ENCODE data around the gene GNG13. TPM values are rescaled to one million over a fixed set of nuclear protein-coding genes. Genes with fewer than 3 reads are reported as not detected.

GNG13 gene
- polyA plus RNA-seq, 2 of the 4 experiments (the other 2 are of a cell fraction) = 0.09 TPM; not detected in 1

DNA sequence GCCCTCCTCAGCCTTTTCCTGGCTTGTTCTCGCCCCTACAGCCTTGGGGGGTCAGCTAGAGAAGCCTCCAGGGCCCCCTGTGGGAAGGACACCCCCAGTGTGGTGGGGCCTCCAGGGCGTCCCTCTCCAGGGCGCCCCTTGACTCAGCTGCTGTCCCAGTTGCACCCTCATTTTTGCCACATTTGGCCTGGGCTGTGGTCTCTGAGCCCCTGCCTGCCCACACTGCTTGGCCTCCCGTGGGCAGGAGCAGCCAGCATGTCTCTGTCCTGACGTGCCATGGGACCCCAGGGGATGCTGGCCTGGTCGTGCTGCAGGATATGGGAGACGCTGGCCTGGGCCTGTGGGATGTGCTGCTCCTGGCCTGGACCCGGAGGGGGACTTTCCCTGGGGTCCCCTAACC lies 7.1 kb downstream of the GNG13 start (continued):
- TF ChIP-seq, protein P1, sequence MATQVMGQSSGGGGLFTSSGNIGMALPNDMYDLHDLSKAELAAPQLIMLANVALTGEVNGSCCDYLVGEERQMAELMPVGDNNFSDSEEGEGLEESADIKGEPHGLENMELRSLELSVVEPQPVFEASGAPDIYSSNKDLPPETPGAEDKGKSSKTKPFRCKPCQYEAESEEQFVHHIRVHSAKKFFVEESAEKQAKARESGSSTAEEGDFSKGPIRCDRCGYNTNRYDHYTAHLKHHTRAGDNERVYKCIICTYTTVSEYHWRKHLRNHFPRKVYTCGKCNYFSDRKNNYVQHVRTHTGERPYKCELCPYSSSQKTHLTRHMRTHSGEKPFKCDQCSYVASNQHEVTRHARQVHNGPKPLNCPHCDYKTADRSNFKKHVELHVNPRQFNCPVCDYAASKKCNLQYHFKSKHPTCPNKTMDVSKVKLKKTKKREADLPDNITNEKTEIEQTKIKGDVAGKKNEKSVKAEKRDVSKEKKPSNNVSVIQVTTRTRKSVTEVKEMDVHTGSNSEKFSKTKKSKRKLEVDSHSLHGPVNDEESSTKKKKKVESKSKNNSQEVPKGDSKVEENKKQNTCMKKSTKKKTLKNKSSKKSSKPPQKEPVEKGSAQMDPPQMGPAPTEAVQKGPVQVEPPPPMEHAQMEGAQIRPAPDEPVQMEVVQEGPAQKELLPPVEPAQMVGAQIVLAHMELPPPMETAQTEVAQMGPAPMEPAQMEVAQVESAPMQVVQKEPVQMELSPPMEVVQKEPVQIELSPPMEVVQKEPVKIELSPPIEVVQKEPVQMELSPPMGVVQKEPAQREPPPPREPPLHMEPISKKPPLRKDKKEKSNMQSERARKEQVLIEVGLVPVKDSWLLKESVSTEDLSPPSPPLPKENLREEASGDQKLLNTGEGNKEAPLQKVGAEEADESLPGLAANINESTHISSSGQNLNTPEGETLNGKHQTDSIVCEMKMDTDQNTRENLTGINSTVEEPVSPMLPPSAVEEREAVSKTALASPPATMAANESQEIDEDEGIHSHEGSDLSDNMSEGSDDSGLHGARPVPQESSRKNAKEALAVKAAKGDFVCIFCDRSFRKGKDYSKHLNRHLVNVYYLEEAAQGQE (IDR thresholded peaks at IDR 0.05) = no peak
- no peak for TF ChIP-seq MAFK (IDR thresholded peaks at IDR 0.05; ENCODE audit: partially characterized antibody)
- TF ChIP-seq RAD21 (conservative IDR thresholded peaks at IDR 0.05 in 1 of 2, IDR thresholded peaks at IDR 0.05 in 1 of 2) = no peak
- no peak for TF ChIP-seq HDAC2 (IDR thresholded peaks at IDR 0.05)

GRCh38 chr16:792221-792995 lies 8.1 kb downstream of the GNG13 start:
- ATAC-seq (no peak), FAIRE-seq (no peak), DNase-seq (ENCODE audit: low read depth in 1 of 2, low spot score in 1 of 2) (no peak)
- Histone ChIP-seq H3K4me1 (peaks cover 26% of the 10 kb centered on the region), H3K4me3 (no peak overlapping the region), H3K9me3 (no peaks in the 10 kb centered on the region), H3K4me2 (no peak overlapping the region), H3K27ac (no peak overlapping the region)
- ChIA-PET CTCF (interaction anchor here (0.9 to 1.3 kb wide), 2 partner anchors 262 to 265 kb away, joined by 3 read pairs; no protein-coding TSS in a partner anchor), POLR2A (no interaction called here)
- 91% methylated on average over 28 of the region's 46 CpGs for WGBS (ENCODE audit: missing lambda C conversion rate)
- TF ChIP-seq CBX2 (IDR thresholded peaks at IDR 0.05; ENCODE audit: borderline replicate concordance, low read depth) = no peak
- TF ChIP-seq, protein P2, sequence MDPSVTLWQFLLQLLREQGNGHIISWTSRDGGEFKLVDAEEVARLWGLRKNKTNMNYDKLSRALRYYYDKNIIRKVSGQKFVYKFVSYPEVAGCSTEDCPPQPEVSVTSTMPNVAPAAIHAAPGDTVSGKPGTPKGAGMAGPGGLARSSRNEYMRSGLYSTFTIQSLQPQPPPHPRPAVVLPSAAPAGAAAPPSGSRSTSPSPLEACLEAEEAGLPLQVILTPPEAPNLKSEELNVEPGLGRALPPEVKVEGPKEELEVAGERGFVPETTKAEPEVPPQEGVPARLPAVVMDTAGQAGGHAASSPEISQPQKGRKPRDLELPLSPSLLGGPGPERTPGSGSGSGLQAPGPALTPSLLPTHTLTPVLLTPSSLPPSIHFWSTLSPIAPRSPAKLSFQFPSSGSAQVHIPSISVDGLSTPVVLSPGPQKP (IDR thresholded peaks at IDR 0.05; ENCODE audit: low read depth, low read length) = no peak
- TF ChIP-seq, protein P3, sequence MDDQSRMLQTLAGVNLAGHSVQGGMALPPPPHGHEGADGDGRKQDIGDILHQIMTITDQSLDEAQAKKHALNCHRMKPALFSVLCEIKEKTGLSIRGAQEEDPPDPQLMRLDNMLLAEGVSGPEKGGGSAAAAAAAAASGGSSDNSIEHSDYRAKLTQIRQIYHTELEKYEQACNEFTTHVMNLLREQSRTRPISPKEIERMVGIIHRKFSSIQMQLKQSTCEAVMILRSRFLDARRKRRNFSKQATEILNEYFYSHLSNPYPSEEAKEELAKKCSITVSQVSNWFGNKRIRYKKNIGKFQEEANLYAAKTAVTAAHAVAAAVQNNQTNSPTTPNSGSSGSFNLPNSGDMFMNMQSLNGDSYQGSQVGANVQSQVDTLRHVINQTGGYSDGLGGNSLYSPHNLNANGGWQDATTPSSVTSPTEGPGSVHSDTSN (IDR thresholded peaks at IDR 0.05) = no peak
- no peak for TF ChIP-seq RAD21 (conservative IDR thresholded peaks at IDR 0.05 in 1 of 2, IDR thresholded peaks at IDR 0.05 in 1 of 2)
- no peak for TF ChIP-seq BHLHE40 (IDR thresholded peaks at IDR 0.05; ENCODE audit: low read depth, low read length)
- TF ChIP-seq KDM5A (IDR thresholded peaks at IDR 0.05) = no peak
- TF ChIP-seq TFCP2L1 (CRISPR knock-in tag; IDR thresholded peaks at IDR 0.05) = no peak
- TF ChIP-seq GATA3 (IDR thresholded peaks at IDR 0.05; ENCODE audit: borderline replicate concordance) = no peak
- TF ChIP-seq FOXS1 (CRISPR knock-in tag; IDR thresholded peaks at IDR 0.05) = no peak

GRCh38 chr16:791131-791530 lies 9.4 kb downstream of the GNG13 start:
- WGBS (ENCODE audit: missing lambda C conversion rate) = 97% methylated on average over 13 of the region's 23 CpGs
- H3K27ac ChIP-seq = no peak overlapping the region
- peaks cover 25% of the 10 kb centered on the region for H3K4me1 ChIP-seq
- no peak overlapping the region for H3K4me3 ChIP-seq
- ATAC-seq (no peak), FAIRE-seq (no peak), DNase-seq (ENCODE audit: low read depth in 1 of 2, low spot score in 1 of 2) (no peak)
- H3K4me2 ChIP-seq = no peak overlapping the region
- TF ChIP-seq FOSB (CRISPR knock-in tag; IDR thresholded peaks at IDR 0.05) = no peak
- no peak for TF ChIP-seq E2F6 (IDR thresholded peaks at IDR 0.05; ENCODE audit: borderline replicate concordance, low read depth)
- no peak for TF ChIP-seq CBX2 (IDR thresholded peaks at IDR 0.05; ENCODE audit: borderline replicate concordance, low read depth)
- no peak for TF ChIP-seq ESRRA (IDR thresholded peaks at IDR 0.05; ENCODE audit: borderline replicate concordance, low read length)
- ChIA-PET CTCF (interaction anchor here (1.3 to 9.9 kb wide), 2 partner anchors 79 to 264 kb away, joined by 4 to 169 read pairs; partner anchors contain the start of gene METRN), POLR2A (no interaction called here)
- H3K9me3 ChIP-seq = no peaks in the 10 kb centered on the region
